ENCODE measurements around the gene TSC22D4.
"Not testable (repeated sequence)": the region's sequence is repeated elsewhere in the genome, so short reads cannot be mapped to it uniquely, and the experiment has no call there.

Gene TSC22D4

GRCh38 chr7:100472121-100472851 lies 6.7 kb downstream of the TSC22D4 start:
- FAIRE-seq: no peak

- FAIRE-seq: no peak
Observed at GRCh38 chr7:100471021-100471420, 8.0 kb downstream of the TSC22D4 start.

- no peak for FAIRE-seq
Observed at GRCh38 chr7:100469227-100470044, 9.6 kb downstream of the TSC22D4 start.

- FAIRE-seq: no peak
Observed at GRCh38 chr7:100467638-100468373, 11.2 kb downstream of the TSC22D4 start.

GRCh38 chr7:100466653-100467605 lies 12.1 kb downstream of the TSC22D4 start:
- FAIRE-seq: no peak

- no peak for FAIRE-seq
Observed at GRCh38 chr7:100465702-100466311, 13.2 kb downstream of the TSC22D4 start.

- no peak for FAIRE-seq
Observed at GRCh38 chr7:100465299-100465698, 13.7 kb downstream of the TSC22D4 start.

GRCh38 chr7:100464791-100465190 lies 14.2 kb downstream of the TSC22D4 start:
- no peak for FAIRE-seq

- FAIRE-seq: no peak
Observed at GRCh38 chr7:100464210-100464660, 14.8 kb downstream of the TSC22D4 start, which contains the start of gene SPACDR. SPACDR (minus strand) TSS chr7:100464260; CDS start chr7:100464025, 235 bp downstream.

GRCh38 chr7:100457033-100457432 lies 22.0 kb downstream of the TSC22D4 start:
- no peak for FAIRE-seq

GRCh38 chr7:100456562-100456961 lies 22.5 kb downstream of the TSC22D4 start:
- no peak for FAIRE-seq

GRCh38 chr7:100455206-100455605 lies 23.8 kb downstream of the TSC22D4 start:
- no peak for FAIRE-seq

- not testable (repeated sequence) for FAIRE-seq
Observed at GRCh38 chr7:100453854-100454253, 25.2 kb downstream of the TSC22D4 start.

GRCh38 chr7:100452513-100452912 lies 26.5 kb downstream of the TSC22D4 start:
- FAIRE-seq: no peak

- no peak for FAIRE-seq
Observed at GRCh38 chr7:100449190-100449795, 29.7 kb downstream of the TSC22D4 start.

- not testable (repeated sequence) for FAIRE-seq
Observed at GRCh38 chr7:100447363-100447762, 31.7 kb downstream of the TSC22D4 start.

- FAIRE-seq: no peak
Observed at GRCh38 chr7:100446040-100446439, 33.0 kb downstream of the TSC22D4 start.

- FAIRE-seq: no peak
Observed at GRCh38 chr7:100444311-100445278, 34.4 kb downstream of the TSC22D4 start.

- no peak for FAIRE-seq
Observed at GRCh38 chr7:100443096-100443840, 35.7 kb downstream of the TSC22D4 start.
